GM10266 (cell line): Measurements from ENCODE around the gene CLEC2D.
"Not testable (repeated sequence)": the region's sequence is repeated elsewhere in the genome, so short reads cannot be mapped to it uniquely, and the experiment has no call there.

Experiments
- DNase-seq: peaks from one replicate; pipeline ENCODE4 v3.0.0; 2012; ENCODE audit errors: extremely low spot score
- TF ChIP-seq, protein P1 (sequence below): IDR thresholded peaks from 2 replicates; pipeline ENCODE4 v1.5.1; 2012; ENCODE audit warnings: mild to moderate bottlenecking, low read depth; ENCODE audit not compliant: control insufficient read depth, insufficient read depth; ENCODE audit errors: missing control alignments

Gene CLEC2D

DNA sequence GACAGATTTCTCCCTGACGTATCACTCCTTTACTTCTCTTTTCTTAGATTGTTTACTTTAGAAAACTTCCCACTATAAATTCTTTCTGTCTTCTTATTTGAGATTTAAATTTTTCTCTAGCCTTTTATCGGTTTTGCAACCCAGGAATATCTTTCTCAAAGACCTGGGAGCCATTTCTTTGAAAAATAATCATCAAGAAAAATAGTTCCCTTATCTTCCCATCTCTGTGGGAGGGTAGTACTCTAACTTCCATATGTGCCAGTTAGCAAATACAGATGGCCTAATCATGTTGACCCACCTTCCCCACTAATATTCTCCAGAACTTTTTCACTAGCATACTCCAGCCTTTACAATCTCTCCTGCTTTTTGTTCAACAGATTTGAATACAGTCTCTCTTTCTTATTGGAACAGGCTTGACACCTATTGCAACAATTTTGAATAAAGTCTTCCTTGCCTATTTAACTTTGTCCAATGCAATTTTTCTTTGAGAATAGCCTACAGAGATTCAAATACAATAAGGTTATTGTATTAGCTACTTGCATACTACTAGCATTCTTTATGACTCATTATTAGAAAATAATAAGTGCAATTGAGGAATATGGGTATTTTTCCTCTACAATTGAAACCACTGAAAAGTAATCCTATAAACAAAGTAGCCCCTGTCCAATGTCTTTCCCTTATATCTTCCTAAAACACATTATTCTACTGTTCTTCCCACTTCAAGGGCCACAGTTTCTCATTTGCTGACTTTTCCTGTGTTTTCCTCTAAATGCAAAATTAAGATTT, 34.4 kb upstream of the CLEC2D start:
- TF ChIP-seq, protein P1, sequence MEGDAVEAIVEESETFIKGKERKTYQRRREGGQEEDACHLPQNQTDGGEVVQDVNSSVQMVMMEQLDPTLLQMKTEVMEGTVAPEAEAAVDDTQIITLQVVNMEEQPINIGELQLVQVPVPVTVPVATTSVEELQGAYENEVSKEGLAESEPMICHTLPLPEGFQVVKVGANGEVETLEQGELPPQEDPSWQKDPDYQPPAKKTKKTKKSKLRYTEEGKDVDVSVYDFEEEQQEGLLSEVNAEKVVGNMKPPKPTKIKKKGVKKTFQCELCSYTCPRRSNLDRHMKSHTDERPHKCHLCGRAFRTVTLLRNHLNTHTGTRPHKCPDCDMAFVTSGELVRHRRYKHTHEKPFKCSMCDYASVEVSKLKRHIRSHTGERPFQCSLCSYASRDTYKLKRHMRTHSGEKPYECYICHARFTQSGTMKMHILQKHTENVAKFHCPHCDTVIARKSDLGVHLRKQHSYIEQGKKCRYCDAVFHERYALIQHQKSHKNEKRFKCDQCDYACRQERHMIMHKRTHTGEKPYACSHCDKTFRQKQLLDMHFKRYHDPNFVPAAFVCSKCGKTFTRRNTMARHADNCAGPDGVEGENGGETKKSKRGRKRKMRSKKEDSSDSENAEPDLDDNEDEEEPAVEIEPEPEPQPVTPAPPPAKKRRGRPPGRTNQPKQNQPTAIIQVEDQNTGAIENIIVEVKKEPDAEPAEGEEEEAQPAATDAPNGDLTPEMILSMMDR: no peak
- no peak for DNase-seq

DNA sequence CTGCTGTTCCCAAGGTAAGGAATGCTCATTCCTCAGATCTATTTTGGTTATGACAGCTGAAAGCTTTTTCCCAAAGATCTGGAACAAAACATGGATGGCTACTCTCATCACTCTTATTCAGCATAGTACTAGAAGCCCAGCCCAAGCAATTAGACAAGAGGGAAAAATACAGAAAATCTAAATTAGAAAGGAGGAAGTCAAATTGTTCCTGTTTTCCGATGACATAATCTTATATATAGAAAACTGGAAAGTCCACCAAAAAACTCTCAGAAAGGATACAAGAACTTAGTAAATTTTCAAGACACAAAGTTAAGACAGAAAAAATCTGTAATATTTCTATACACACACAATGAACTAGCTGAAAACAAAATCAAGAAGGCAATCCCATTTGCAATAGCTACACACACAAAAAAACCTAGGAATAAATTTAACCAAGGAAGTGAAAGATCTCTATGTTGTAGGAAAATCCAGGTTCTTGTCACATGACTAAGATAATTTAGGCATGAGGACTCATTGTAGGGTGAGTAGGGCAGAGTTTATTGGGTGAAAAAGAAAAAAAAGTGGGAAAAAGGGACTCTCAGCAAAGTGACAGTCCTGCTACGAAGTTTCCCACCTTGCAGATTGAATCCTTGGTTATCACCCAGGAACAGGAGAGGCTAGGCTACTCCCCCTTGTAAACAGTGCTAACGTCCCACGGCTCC, 33.2 kb upstream of the CLEC2D start:
- TF ChIP-seq, protein P1: no peak
- DNase-seq: no peak

DNA sequence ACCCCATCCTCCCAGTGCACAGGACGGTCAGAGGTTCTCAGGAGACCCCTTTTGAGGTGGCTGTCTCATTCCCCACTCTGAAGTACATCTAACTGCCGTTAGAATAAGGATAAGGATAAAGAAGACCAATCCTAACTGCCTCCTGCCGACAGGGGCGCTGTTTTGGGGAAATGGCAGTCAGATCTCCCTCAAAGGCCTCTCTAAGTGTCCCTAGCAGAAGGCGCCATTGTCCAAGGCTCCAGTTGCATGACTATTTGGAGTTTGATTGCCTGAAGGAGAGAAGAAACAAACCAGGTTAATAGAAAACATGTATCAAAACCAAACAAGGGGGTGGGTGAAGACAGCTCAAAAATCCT, 32.7 kb upstream of the CLEC2D start:
- no peak for DNase-seq
- TF ChIP-seq, protein P1: no peak

DNA sequence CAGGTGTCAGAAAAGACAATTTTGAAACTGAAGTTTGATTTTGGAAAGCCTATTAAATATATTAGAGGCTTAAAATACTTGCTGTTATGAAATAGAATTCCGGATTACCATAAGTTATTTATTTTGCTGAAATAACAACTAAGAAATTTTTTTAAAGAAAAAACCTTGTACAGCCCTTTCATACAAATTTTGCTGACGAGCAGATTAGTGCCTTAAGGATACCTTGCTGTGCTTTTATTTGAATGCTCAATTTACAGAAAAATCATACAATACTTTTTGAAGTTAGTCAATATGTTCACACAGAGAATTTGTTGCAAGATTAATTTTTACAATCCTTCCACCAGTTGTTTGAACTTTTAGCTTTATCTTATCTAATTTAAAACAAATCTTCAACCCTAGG, 29.5 kb upstream of the CLEC2D start:
- TF ChIP-seq, protein P1: no peak
- DNase-seq: no peak

DNA sequence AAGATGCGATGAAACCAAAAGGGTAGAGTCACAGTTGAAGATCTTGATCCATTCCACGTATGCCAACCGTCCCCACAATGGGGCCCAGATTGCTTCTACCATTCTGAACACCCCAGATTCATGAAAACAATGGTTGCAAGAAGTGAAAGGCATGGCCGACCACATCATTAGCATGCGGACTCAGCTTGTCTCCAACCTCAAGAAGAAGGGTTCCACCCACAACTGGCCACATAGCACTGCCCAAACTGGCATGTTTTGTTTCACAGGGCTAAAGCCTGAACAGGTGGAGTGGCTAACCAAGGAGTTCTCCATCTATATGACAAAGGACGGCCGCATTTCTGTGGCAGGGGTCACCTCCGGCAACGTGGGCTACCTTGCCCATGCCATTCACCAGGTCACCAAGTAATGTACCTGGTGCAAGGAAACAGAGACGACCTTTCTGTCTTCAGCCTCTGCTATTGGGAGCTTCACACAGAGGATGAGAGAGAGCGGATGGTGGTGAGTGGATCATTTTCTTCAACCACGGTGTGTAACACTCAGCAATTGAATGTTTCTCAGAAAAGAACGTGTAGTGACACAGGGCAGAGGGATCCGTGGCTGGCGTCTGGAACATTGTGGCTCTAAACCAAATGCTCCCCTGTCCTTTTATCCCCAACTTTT, 26.8 kb upstream of the CLEC2D start:
- TF ChIP-seq, protein P1: no peak
- no peak for DNase-seq

DNA sequence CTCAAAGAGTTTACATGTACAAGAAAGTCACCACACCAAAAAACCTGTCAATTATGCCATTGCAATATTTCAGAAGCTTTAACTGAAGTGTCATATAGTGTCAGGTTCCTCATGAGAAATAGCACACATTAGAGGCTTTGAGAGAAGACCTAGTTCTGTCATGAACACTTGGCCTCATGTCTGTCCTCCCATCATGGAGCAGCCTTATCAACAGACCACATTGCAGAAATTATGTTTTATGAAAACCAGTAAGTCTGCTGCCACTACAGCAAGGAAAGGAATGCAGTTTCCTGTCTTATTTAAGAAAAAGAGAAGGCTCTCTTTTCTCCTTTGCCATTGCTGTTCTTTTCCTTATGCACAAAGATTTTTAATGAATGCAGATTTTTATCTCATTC, 26.2 kb upstream of the CLEC2D start:
- DNase-seq: no peak
- TF ChIP-seq, protein P1: no peak

DNA sequence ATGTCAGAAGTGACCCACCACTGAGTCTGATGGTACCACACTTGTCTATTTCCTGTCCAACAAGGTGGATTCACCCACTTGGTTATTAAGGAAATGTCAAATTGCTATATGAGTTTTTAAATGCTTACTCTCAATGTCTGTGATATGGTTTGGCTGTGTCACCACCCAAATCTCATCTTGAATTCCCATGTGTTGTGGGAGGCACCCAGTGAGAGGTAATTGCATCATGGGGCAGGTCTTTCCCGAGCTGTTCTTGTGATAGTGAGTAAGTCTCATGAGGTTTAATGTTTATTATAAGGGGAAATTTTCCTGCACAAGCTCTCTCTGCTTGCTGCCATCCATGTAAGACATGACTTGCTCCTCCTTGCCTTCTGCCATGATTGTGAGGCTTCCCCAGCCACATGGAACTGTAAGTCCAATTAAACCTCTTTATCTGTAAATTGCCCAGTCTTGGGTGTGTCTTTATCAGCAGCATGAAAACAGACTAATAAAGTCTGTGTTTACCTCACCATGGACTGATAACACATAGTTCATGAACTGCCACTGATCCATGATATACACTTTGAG, 24.4 kb upstream of the CLEC2D start:
- not testable (repeated sequence) for DNase-seq
